Measurements from ENCODE around the gene ARHGAP27. TPM values are rescaled to one million over a fixed set of nuclear protein-coding genes. Genes with fewer than 3 reads are reported as not detected.

ARHGAP27 gene
- total RNA-seq, 4 donors from 2014 or later, result 31.5 to 38.6 (median 33.1) TPM

DNA sequence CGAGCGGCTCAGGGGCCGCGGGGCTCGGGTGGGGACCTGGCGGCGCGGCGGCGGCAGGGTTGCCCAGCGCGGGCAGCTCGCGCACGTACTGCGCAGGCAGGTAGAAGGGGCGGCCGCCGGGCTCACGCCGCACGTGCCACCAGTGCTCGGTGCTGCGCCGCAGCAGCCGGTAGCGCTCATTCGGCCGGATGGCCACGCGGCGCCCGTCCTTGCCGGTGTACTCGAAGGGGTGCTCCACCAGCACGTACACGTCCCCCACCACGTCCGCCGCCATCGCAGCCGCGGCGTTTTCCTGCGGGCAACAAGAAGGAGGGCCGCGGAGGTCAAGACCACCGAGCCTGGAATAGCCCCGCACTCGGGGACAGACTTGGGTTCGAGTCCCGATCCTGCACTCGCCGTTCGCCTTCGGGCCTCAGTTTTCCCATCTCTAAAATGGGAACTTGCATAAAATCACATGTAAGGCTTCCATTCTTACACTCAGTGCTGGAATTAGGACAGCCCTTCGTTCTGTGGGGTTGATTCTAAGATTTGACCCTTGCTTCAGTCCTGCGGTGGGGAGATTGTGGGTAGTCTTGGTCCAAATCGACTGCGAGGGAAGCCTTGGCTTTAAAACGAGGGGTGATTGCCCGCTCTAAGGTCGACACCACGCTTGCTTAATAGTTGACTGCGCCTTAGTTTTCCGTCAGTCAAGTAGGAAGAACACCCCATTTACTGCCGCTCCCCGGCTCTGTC, 2.5 kb downstream of the ARHGAP27 start:
- Histone ChIP-seq H3K27ac (no peak overlapping the region), H3K9me3 (no peaks in the 10 kb centered on the region), H3K36me3 (no peaks in the 10 kb centered on the region), H3K27me3 (no peaks in the 10 kb centered on the region), H3K4me3 (replicated peaks in 1 of 3) (no peak overlapping the region), H3K4me1 (peaks cover 33 to 58% of the 10 kb centered on the region in 2 donors)
- TF ChIP-seq, protein P1, sequence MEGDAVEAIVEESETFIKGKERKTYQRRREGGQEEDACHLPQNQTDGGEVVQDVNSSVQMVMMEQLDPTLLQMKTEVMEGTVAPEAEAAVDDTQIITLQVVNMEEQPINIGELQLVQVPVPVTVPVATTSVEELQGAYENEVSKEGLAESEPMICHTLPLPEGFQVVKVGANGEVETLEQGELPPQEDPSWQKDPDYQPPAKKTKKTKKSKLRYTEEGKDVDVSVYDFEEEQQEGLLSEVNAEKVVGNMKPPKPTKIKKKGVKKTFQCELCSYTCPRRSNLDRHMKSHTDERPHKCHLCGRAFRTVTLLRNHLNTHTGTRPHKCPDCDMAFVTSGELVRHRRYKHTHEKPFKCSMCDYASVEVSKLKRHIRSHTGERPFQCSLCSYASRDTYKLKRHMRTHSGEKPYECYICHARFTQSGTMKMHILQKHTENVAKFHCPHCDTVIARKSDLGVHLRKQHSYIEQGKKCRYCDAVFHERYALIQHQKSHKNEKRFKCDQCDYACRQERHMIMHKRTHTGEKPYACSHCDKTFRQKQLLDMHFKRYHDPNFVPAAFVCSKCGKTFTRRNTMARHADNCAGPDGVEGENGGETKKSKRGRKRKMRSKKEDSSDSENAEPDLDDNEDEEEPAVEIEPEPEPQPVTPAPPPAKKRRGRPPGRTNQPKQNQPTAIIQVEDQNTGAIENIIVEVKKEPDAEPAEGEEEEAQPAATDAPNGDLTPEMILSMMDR (IDR thresholded peaks at IDR 0.05), result no peak
- no peak for TF ChIP-seq POLR2A (IDR thresholded peaks at IDR 0.05)
- WGBS, 2 donors, result 33 to 44% methylated on average over 25 to 37 of the region's 68 CpGs
- intact Hi-C loops (cut with DNase I), result no loop called here
- DNase-seq, result no peak

DNA sequence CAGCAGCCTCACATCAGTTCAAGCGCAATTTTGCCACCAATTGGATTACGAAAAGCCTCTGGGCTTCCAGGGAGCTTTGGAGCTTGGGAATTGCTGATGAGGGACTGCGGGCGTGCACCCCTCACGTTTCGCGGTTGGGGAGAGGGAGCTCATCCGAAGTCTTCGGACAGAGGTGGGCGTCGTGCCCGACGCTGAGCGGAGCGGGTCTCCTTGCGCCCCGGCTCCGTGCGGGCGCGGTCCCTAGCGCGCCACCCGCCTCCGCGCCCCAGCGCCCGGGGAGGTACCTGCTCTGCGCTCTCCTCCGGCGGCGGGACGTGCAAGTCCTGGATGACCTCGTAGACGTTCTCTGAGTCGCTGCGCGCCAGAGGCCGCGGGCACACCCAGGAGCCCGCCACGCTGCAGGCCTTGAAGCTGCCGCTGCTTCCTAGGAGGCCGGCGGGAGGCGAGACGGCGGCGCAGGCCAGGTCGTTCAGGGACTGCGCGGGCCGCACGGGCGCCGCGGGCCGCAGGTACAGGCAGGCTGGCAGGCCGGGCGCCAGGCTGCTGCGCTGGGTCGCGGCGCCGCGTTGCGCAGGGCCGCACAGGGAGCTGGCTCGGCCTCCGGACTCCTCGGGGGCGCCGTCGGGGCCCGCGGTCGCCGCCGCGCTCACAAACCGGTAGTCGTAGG, 3.2 kb downstream of the ARHGAP27 start:
- DNase-seq, result peak; percentile 56 to 58
- Histone ChIP-seq H3K36me3 (no peaks in the 10 kb centered on the region), H3K4me1 (peaks cover 36 to 65% of the 10 kb centered on the region in 2 donors), H3K9me3 (no peaks in the 10 kb centered on the region), H3K4me3 (replicated peaks in 1 of 3) (no peak overlapping the region), H3K27ac (no peak overlapping the region), H3K27me3 (no peaks in the 10 kb centered on the region)
- no peak for TF ChIP-seq POLR2A (IDR thresholded peaks at IDR 0.05)
- TF ChIP-seq, protein P1 (IDR thresholded peaks at IDR 0.05), result no peak
- intact Hi-C loops (cut with DNase I), result no loop called here
- 46 to 62% methylated on average over 9 to 10 of the region's 82 CpGs for WGBS, 2 donors

DNA sequence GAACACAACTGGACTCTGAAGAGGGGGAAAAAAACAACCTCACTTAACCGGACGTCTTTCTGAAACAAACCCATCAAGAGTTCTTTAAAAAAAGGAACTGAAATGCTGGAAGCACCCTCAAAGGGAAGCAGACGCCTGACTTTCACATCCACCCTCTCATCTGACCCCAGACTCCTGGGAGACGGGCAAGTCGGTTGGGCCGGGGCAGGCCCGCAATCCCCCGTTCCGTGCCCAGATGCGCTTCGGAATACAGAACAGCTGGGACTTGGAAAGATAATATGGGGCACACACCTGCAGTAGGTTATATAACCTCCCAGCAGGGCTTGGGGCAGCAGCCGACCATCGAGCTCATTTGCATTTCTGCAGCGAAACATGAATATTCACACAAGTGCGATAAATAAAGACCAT, 3.7 kb downstream of the ARHGAP27 start:
- peaks cover 36 to 71% of the 10 kb centered on the region in 2 donors for H3K4me1 ChIP-seq
- no peak overlapping the region for H3K4me3 ChIP-seq (replicated peaks in 1 of 3)
- 63 to 64% methylated on average over 15 of the region's 15 CpGs for WGBS, 2 donors
- no peaks in the 10 kb centered on the region for H3K9me3 ChIP-seq
- TF ChIP-seq, protein P1 (IDR thresholded peaks at IDR 0.05), result no peak
- TF ChIP-seq POLR2A (IDR thresholded peaks at IDR 0.05), result no peak
- intact Hi-C loops (cut with DNase I), result no loop called here
- no peak overlapping the region for H3K27ac ChIP-seq
- DNase-seq, result no peak
- no peaks in the 10 kb centered on the region for H3K36me3 ChIP-seq
- no peaks in the 10 kb centered on the region for H3K27me3 ChIP-seq

DNA sequence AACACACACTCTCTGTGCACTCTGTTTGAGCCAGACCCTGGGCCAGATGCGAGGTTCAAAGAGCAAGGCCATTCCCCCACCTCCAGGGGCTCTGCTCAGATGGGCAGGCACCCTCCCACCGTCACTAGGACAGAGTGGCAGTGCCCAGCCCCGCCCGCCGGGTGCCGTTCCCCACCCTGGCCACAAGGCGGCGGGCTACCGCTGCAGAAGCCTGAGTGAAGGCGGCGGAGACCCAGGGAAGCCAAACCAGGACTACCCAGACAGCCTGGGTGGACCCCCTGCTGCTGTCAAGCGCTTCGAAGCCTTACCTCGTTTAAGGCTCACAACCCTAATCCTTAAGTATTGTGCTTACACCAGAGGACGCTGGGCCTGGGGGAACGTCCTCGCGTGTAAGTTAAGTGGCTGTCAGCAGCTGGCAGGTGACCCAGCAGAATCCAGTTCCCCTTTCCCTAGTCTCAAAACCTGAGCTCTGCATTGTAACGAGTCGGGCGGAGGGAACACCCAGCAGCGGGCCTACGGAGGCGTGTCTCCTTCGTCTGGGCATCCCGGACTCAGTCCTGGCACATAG, 4.5 kb downstream of the ARHGAP27 start:
- Histone ChIP-seq H3K27ac (peak overlapping the region in 1 of 3 donors; percentile 7), H3K4me3 (replicated peaks in 1 of 3) (no peak overlapping the region), H3K4me1 (peaks cover 36 to 69% of the 10 kb centered on the region in 2 donors), H3K36me3 (no peaks in the 10 kb centered on the region), H3K27me3 (no peaks in the 10 kb centered on the region), H3K9me3 (no peaks in the 10 kb centered on the region)
- DNase-seq, result peak; percentile 78 to 80
- 2 to 3% methylated on average over 9 to 12 of the region's 26 CpGs for WGBS, 2 donors
- intact Hi-C loops (cut with DNase I), result no loop called here
- TF ChIP-seq POLR2A (IDR thresholded peaks at IDR 0.05), result no peak
- TF ChIP-seq, protein P1 (IDR thresholded peaks at IDR 0.05), result peak; percentile 90 to 100 (median 98)
